K562 (cell line): ENCODE results near the gene SCAPER. TPM values are rescaled to one million over a fixed set of nuclear protein-coding genes. Genes with fewer than 3 reads are reported as not detected.

Experiments used
- ATF1 ChIP-seq, 2 experiments: fragments of 450-650 bp in 1 of 2; IDR thresholded peaks; 2 replicates each; pipeline ENCODE4 v1.6.1; 2016; ENCODE audit warnings: missing compliant biosample characterization in 1 of 2, missing genetic modification characterization in 1 of 2
- DACH1 ChIP-seq: fragments of 450-650 bp; IDR thresholded peaks from 2 replicates; pipeline ENCODE4 v1.6.1; 2018; ENCODE audit not compliant: partially characterized antibody
- DPF2 ChIP-seq: fragments of 450-650 bp; IDR thresholded peaks from 2 replicates; pipeline ENCODE4 v1.6.1; 2016
- GTF2F1 ChIP-seq: IDR thresholded peaks from 2 replicates; pipeline ENCODE4 v1.6.1; 2011; ENCODE audit warnings: low read depth, low read length, improper control_type of control experiment
- KLF10 ChIP-seq: fragments of 250-450 bp; sonication (Bioruptor Pico); IDR thresholded peaks from 2 replicates; pipeline ENCODE4 v1.6.1; 2021; ENCODE audit warnings: matching md5 sums
- MAFF ChIP-seq: IDR thresholded peaks from 2 replicates; pipeline ENCODE4 v1.6.1; 2012; ENCODE audit warnings: low read length, improper control_type of control experiment
- MAFK ChIP-seq: IDR thresholded peaks from 2 replicates; pipeline ENCODE4 v1.6.1; 2011; ENCODE audit warnings: low read length, improper control_type of control experiment
- MTA1 ChIP-seq: fragments of 450-650 bp; IDR thresholded peaks from 2 replicates; pipeline ENCODE4 v1.6.1; 2017; ENCODE audit warnings: borderline replicate concordance
- NELFE ChIP-seq: IDR thresholded peaks from 2 replicates; pipeline ENCODE4 v1.6.1; 2011; ENCODE audit warnings: mild to moderate bottlenecking; ENCODE audit not compliant: insufficient read depth, insufficient read length
- NR1H2 ChIP-seq: sonication (generic); formaldehyde crosslinking; IDR thresholded peaks from 2 replicates; pipeline ENCODE4 v1.4.0; 2020; ENCODE audit warnings: mild to moderate bottlenecking, missing genetic modification reagents
- PTRF ChIP-seq: fragments of 450-650 bp; IDR thresholded peaks from 2 replicates; pipeline ENCODE4 v1.6.1; 2016; ENCODE audit warnings: mild to moderate bottlenecking, missing genetic modification characterization, missing compliant biosample characterization
- RBM39 ChIP-seq: fragments of 200-400 bp; formaldehyde crosslinking; optimal IDR thresholded peaks from 2 replicates; pipeline ENCODE3; 2018; ENCODE audit warnings: low read depth, low read length
- SIN3B ChIP-seq: fragments of 450-650 bp; IDR thresholded peaks from 2 replicates; pipeline ENCODE4 v1.6.1; 2017; ENCODE audit warnings: low read depth, mild to moderate bottlenecking, moderate library complexity
- SMARCC2 ChIP-seq: fragments of 450-650 bp; IDR thresholded peaks from 2 replicates; pipeline ENCODE4 v1.6.1; 2017; ENCODE audit warnings: antibody characterized with exemption, moderate library complexity, mild to moderate bottlenecking, low read depth
- SP1 ChIP-seq: sonication (generic); formaldehyde crosslinking; IDR thresholded peaks from 2 replicates; pipeline ENCODE4 v1.8.1; 2022; ENCODE audit warnings: mild to moderate bottlenecking, missing genetic modification reagents
- TCF3 ChIP-seq: sonication (generic); formaldehyde crosslinking; IDR thresholded peaks from 2 replicates; pipeline ENCODE4 v1.4.0; 2020; ENCODE audit warnings: mild to moderate bottlenecking, missing genetic modification reagents
- ZBTB8A ChIP-seq: fragments of 450-650 bp; IDR thresholded peaks from 2 replicates; pipeline ENCODE4 v1.6.1; 2018; ENCODE audit warnings: mild to moderate bottlenecking, moderate library complexity; ENCODE audit not compliant: partially characterized antibody
- ZNF316 ChIP-seq: fragments of 450-650 bp; IDR thresholded peaks from 2 replicates; pipeline ENCODE4 v1.6.1; 2016
- ZNF444 ChIP-seq: fragments of 250-450 bp; sonication (Bioruptor Pico); IDR thresholded peaks from 2 replicates; pipeline ENCODE4 v1.4.0; 2020; ENCODE audit warnings: mild to moderate bottlenecking, moderate library complexity
- polyA plus RNA-seq, 8 experiments: library from polyadenylated mRNA; depleted of rRNA in 4 of 8; stranded (reverse) in 5 of 8; unstranded in 3 of 8; fragments of >200 nt; fragmentation: Nextera tagmentation in 2 of 8; fragmentation: Illumina TruSeq in 1 of 8; extraction: Ambion mirVana in 2 of 8; extraction: Trizol in 1 of 8; gene quantifications; 2 replicates each; pipeline versions ENCODE4 v1.2.1 to v1.2.3, GENCODE V29; 2011 to 2014; ENCODE audit warnings: inconsistent platforms in 1 of 8, missing spikeins in 1 of 8
- total RNA-seq, 7 experiments: library from RNA; depleted of rRNA in 6 of 7; stranded (reverse); fragments of >200 nt in 6 of 7; fragmentation: Illumina TruSeq in 2 of 7; extraction: Trizol in 2 of 7; gene quantifications; 2 replicates each; pipeline versions ENCODE4 v1.2.1 to v1.2.3, GENCODE V29; 2011 to 2021; ENCODE audit warnings: low replicate concordance in 1 of 7
- TF ChIP-seq, protein P1 (sequence below): sonication (generic); formaldehyde crosslinking; IDR thresholded peaks from 2 replicates; pipeline ENCODE4 v1.8.0; 2022; ENCODE audit warnings: mild to moderate bottlenecking, missing genetic modification reagents
- TF ChIP-seq, protein P2 (sequence below): fragments of 250-450 bp; sonication (Bioruptor Pico); IDR thresholded peaks from 2 replicates; pipeline ENCODE4 v1.4.0; 2020; ENCODE audit warnings: borderline replicate concordance
- TF ChIP-seq, protein P3 (sequence below): fragments of 450-650 bp; IDR thresholded peaks from 2 replicates; pipeline ENCODE4 v1.6.1; 2016; ENCODE audit warnings: missing biosample characterization, missing genetic modification characterization
- TF ChIP-seq, protein P4 (sequence below): sonication (generic); formaldehyde crosslinking; IDR thresholded peaks from 2 replicates; pipeline ENCODE4 v1.8.0; 2022; ENCODE audit warnings: mild to moderate bottlenecking, missing genetic modification reagents
- TF ChIP-seq, protein P5 (sequence below): fragments of 450-650 bp; IDR thresholded peaks from 2 replicates; pipeline ENCODE4 v1.6.1; 2016; ENCODE audit warnings: antibody characterized with exemption

SCAPER gene
- total and polyA plus RNA-seq, 9 of the 15 experiments (the other 6 are each of a cell fraction or from before 2014, with no cell fraction given) = 1.3 to 5.7 (median 3.2) TPM

DNA sequence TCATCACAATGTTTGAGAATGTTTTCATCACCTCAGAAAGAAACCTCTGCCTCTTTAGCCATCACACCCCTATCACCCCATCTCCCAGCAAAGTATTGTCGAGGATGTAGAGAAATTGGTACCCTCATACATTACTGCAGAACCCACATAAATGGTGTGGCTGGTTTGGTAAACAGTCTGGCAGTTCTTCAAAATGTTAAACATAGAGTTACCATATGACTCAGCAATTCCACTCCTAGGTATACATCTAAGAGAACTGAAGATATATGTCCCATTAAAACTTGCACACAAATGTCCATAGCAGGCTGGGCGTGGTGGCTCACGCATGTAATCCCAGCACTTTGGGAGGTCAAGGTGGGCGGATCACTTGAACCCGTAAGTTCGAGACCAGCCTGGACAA, 585.1 kb downstream of the SCAPER start (continued):
- TF ChIP-seq NR1H2 (CRISPR knock-in tag) (no peak), TCF3 (CRISPR knock-in tag) (no peak), RBM39 (no peak), ZBTB8A (no peak), KLF10 (CRISPR knock-in tag) (no peak), ZNF316 (peak; percentile 96), MTA1 (no peak), PTRF (tag) (no peak), SP1 (no peak), SIN3B (no peak), GTF2F1 (no peak), MAFF (peak; percentile 73), ATF1 (CRISPR knock-in tag; IDR thresholded peaks at IDR 0.05) (no peak), ATF1 (tag; IDR thresholded peaks at IDR 0.05) (no peak), MAFK (peak; percentile 64), ZNF444 (no peak), NELFE (no peak), SMARCC2 (0 out of 2 replicates have a peak, but pooled peaks have one; percentile 26), DPF2 (no peak), DACH1 (no peak)
- TF ChIP-seq, protein P1, sequence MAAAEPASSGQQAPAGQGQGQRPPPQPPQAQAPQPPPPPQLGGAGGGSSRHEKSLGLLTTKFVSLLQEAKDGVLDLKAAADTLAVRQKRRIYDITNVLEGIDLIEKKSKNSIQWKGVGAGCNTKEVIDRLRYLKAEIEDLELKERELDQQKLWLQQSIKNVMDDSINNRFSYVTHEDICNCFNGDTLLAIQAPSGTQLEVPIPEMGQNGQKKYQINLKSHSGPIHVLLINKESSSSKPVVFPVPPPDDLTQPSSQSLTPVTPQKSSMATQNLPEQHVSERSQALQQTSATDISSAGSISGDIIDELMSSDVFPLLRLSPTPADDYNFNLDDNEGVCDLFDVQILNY (CRISPR knock-in tag) = no peak
- TF ChIP-seq, protein P2, sequence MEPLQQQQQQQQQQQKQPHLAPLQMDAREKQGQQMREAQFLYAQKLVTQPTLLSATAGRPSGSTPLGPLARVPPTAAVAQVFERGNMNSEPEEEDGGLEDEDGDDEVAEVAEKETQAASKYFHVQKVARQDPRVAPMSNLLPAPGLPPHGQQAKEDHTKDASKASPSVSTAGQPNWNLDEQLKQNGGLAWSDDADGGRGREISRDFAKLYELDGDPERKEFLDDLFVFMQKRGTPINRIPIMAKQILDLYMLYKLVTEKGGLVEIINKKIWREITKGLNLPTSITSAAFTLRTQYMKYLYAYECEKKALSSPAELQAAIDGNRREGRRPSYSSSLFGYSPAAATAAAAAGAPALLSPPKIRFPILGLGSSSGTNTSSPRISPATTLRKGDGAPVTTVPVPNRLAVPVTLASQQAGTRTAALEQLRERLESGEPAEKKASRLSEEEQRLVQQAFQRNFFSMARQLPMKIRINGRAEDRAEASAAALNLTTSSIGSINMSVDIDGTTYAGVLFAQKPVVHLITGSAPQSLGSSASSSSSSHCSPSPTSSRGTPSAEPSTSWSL (CRISPR knock-in tag) = no peak
- TF ChIP-seq, protein P3, sequence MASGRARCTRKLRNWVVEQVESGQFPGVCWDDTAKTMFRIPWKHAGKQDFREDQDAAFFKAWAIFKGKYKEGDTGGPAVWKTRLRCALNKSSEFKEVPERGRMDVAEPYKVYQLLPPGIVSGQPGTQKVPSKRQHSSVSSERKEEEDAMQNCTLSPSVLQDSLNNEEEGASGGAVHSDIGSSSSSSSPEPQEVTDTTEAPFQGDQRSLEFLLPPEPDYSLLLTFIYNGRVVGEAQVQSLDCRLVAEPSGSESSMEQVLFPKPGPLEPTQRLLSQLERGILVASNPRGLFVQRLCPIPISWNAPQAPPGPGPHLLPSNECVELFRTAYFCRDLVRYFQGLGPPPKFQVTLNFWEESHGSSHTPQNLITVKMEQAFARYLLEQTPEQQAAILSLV (tag) = no peak
- TF ChIP-seq, protein P4, sequence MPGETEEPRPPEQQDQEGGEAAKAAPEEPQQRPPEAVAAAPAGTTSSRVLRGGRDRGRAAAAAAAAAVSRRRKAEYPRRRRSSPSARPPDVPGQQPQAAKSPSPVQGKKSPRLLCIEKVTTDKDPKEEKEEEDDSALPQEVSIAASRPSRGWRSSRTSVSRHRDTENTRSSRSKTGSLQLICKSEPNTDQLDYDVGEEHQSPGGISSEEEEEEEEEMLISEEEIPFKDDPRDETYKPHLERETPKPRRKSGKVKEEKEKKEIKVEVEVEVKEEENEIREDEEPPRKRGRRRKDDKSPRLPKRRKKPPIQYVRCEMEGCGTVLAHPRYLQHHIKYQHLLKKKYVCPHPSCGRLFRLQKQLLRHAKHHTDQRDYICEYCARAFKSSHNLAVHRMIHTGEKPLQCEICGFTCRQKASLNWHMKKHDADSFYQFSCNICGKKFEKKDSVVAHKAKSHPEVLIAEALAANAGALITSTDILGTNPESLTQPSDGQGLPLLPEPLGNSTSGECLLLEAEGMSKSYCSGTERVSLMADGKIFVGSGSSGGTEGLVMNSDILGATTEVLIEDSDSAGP (CRISPR knock-in tag) = no peak
- TF ChIP-seq, protein P5, sequence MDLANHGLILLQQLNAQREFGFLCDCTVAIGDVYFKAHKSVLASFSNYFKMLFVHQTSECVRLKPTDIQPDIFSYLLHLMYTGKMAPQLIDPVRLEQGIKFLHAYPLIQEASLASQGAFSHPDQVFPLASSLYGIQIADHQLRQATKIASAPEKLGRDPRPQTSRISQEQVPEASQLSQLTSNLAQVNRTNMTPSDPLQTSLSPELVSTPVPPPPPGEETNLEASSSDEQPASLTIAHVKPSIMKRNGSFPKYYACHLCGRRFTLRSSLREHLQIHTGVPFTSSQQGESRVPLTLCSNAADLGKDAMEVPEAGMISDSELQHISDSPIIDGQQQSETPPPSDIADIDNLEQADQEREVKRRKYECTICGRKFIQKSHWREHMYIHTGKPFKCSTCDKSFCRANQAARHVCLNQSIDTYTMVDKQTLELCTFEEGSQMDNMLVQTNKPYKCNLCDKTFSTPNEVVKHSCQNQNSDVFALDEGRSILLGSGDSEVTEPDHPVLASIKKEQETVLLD = no peak
